ENCODE results near the gene EXPH5.
"Not testable (repeated sequence)": the region's sequence is repeated elsewhere in the genome, so short reads cannot be mapped to it uniquely, and the experiment has no call there.

The EXPH5 gene

DNA sequence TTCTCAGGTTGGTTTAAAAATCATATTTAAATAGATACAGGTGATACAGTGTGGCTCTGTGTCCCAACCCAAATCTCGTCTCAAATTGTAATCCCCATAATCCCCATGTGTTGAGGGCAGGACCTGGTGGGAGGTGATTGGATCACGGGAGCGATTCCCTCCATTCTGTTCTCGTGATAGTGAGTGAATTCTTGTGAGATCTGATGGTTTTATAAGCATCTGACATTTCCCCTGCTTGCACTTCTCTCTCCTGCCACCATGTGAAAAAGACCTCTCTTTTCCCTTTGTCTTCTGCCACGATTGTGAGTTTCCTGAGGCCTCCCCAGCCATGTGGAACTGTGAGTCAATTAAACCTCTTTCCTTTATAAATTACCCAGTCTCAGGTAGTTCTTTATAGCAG, 9.2 kb upstream of the EXPH5 start:
- not testable (repeated sequence) for DNase-seq

DNA sequence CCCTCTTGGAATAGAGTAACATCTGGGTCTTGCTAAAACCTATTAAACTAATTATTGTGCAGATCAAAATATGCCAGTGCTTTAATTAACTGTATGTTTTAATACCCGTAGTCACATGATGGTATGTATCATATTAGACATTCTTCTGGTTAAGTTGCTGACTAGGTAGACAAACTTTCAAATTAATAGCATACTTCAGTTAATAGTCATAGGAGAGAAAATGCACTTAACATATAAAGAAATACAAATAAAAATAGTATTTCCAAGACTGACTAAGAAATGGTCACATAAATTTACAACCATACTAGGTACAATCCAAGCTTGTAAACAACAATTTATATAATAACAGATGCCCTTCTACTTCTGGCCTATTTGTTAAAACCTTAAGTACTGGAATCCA, 7.6 kb upstream of the EXPH5 start:
- DNase-seq: no peak

DNA sequence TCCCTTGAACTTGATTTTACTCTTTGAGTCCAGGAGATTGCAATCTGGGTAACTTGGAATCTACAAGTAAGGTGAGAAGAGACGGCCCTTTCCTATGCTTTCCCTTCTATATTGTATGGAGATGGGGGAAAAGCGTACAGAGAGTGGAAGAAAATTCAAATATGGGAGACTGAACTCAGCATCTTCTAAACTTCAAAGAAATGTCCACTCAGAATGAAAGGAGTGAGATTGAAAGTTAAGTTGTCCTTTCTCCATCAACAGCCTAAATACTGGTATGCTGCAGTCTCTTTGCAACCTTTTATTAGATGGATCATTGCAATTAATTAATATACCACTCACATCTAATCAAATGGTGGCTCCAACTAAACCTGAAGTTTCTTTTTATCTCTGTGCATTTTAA, 6.4 kb upstream of the EXPH5 start:
- DNase-seq: no peak

DNA sequence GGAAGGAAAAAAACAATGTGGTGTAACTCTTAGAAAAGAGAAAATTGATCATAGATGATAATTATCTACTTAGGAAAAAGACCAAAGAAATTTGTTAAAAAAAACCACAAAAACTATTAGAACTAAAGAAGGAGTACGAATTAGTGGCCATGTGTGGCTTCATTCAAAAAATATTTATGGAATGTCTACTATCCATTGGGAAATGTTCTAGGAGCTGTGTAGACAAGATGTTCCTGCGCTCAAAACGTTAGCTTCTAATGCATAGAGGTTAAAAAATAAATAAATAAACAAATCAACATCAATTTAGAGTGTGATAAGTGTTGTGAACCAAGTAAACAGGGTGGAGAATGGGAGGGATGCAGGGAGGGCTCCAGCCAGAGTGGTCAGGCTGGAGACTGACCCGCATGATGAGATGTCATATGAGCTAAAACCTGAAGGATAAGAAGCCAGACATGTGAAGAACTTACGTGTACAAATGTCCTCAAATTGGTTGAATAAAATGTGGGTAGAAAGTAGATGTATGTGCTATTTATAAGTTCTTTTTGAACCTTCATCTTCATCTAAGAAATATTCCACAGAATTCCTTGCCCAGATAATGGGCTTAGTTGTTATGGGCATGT, 4.3 kb upstream of the EXPH5 start:
- no peak for DNase-seq

DNA sequence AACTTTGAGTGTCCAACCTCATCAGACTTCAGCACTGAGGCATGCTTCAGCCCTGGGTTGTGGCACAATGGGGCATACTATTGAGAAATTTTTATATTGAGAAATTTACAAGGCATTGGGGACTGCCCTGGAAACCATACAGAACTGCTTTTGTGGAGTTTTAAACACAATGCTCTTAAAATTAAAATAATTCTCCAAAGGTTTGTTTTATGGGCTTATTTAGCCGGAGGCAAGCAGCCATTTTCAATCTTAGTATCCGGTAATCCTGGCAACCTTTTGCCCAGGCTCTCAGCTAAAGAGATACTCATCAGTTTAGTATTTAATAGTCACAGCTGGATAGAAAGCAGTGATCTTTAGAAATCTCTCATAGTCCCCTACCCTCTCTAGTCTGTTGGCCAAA, 3.1 kb upstream of the EXPH5 start:
- no peak for DNase-seq

DNA sequence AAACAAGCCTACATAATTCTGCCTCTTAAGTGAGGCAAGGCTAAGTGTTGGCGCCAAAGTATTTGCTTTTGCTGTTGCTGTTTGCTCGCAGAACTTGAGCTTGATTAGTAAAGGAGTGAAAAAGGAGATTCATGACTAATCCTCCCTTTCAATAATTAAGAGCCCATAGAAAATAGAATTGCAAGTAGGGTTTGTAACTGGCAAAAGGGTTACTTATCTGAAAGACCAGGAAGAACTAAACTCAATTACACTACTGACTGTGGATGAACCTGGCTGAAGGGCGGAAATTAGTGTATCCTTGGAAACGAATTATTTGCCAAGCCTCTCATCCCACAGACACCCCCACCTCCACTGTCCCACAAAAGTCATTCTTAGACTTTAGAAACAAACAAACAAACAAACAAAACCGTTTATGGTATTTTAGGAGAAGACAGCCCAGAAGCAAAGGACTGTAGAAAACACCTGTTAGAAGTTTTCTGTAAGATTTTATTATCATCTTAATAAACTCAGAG, 411 bp upstream of the EXPH5 start:
- no peak for DNase-seq

DNA sequence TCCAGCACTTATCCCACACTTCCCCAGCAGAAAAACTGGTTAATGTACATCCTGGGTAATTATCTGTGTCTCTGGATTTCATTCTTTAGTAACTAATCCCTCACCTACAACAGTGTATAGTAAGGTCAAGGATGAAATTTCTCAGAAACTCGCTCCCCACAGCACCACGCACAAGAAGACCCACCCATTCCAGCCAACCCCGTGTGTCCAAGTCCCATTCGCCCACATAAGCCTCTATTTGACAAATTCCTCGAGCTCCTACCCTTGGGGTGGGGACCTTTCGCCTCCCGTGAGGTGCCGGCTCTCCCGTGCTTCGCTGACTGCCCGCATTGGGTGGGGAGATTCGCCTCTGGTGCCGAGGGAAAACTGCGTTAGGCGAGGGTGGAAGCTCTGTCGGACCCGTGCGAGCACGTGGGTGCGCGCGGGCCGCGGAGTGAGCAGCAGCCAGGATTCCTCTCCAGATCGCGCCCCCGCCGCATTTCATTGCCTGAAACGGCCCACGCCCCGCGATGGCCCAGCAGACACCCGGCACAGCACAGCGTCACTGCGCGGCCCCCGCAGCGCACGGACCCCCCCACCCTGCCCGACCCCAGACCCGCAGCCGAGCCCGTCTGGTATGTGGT, 866 bp downstream of the EXPH5 start:
- no peak for DNase-seq

DNA sequence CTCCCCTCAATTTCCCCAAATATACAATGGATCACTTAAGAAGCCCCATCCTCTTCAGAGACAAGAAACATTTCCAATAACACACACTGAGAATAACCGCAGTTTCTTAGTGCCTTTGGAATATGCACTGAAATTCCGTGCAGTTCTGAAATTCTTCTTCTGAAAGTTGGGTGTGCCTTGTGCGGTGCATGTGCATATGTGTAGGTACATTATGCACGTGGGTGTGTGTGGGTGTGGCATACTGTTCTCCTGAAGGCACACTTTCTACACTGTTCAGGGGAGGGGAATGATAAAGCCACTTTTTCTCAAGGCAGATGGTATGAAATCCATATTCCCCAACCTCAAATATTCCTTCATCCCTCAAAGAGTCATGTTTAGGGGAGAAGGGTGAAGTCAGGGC, 1.7 kb downstream of the EXPH5 start:
- no peak for DNase-seq

DNA sequence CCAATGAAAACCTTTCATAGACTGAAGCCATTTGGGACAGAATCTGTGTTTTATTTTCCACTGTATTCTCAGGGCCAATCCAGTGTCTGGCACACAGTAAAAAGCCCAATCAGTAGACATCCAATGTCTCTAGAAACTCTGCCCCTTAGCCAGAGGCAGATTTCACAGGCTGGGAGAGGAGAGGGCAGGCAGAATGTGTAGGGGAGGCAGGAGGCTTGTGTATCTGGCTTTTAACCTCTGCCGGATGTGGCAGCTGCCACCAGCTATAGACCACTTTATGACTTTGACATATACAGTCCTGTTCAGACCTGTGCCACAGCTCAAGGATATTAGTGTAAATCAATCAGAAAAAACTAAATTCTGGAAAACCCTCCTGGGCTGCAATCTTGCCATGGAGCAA, 4.4 kb downstream of the EXPH5 start:
- no peak for DNase-seq

DNA sequence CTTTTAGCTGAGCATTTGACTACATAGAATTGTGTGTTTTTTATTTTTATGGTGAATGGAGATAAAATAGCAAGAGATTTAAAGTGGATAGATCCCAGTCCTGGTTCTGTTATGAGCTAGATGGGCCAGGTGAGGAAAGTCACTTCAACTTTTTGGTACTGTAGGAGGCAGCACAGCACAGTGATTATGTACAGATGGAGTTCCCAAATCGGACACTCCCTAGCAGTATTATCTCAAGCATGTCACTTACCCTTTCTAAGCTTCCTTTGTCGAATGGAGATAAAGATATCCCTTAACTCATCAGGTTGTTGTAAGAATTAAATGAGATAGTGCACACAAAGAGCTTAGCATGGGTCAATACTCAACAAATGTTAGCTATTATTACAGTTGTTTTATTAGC, 5.3 kb downstream of the EXPH5 start:
- no peak for DNase-seq

DNA sequence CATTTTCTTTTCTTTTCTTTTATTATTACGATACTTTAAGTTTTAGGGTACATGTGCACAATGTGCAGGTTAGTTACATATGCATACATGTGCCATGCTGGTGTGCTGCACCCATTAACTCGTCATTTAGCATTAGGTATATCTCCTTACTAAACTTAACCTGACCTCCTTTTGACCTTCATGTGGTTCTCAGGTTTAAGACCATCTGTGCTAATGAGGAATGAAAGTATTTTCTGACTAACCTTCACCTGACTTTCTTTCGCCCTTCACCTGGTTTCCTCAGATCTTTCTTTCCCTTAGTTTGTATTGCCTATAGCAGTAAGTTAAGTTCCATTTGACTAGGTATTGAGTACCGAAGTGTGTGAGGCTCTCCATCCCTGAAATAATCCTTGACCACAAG, 6.5 kb downstream of the EXPH5 start:
- no peak for DNase-seq

DNA sequence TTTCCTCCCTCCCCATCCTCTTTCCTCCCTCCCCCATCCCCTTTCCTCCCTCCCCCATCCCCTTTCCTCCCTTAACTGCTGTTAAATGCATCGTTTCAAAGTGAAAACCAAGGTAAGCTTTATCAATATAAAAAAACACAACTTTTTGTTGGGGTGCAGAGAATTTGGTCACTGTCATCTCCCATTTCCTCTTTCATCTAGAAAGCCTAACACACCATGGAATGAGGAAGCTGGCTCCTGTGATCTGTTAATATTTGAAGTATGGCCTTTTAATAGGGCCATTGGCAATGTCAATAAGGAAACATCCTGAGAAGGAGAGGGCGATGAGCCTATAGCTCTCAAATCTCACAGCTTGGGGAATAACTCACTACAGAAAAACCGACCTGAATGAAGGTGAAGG, 7.0 kb downstream of the EXPH5 start:
- DNase-seq: no peak

DNA sequence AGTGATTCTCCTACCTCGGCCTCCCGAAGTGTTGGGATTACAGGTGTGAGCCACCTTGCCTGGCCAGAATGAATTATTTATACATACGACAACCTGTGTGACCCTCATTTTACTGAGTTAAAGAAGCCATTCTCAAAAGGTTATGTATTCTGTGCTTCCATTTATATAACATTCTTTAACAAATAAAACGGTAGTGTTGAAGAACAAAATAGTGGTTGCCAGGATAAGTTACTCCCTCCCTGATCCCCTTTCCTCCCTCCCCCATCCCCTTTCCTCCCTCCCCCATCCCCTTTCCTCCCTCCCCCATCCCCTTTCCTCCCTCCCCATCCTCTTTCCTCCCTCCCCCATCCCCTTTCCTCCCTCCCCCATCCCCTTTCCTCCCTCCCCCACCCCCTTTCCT, 7.4 kb downstream of the EXPH5 start:
- not testable (repeated sequence) for DNase-seq

DNA sequence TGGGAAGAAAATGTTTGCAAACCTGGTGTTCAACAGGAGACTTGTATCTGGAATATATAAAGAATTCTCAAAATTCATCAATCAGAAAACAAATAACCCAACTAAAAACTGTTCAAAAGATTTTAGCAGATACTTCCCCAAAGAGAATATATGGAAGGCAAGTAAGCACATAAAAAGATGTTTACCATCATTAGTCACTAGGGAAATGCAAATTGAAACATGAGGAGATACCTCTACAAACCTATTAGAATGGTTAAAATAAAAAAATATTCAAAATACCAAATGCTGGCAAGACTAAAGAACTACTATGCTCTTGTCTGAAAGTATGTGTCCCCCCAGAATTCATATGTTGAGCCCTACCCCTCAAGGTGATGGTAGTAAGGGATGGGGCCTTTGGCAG, 8.6 kb downstream of the EXPH5 start:
- no peak for DNase-seq

DNA sequence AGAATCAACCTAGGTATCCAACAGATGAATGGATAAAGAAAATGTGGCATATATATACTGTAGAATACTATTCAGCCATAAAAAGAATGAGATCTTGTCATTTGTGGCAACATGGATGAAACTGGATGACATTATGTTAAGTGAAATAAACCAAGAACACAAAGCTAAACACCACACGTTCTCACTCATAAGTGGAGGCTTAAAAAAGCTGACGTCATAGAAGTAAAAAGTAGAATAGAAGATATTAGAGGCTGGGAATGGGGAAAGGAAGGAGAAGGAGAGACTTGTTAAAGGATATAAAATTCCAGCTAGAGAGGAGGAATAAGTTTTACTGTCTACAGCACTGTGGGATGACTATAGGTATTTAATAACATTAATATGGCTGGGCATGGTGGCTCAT, 12.9 kb downstream of the EXPH5 start:
- no peak for DNase-seq

DNA sequence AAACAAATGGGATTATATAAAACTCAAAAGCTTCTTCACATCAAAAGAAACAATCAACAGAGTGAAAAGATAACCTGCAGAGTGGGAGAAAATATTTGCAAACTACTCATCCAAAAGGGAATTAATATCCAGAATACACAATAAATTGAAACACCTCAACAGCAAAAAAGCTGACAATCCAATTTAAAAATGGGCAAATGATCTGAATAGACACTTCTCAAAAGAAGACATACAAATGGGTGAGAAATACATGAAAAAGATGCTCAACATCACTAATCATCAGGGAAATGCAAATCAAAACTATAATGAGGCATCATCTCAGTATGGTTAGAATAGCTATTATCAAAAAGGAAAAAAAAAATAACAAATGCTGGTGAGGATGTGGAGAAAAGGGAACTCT, 13.5 kb downstream of the EXPH5 start:
- no peak for DNase-seq

DNA sequence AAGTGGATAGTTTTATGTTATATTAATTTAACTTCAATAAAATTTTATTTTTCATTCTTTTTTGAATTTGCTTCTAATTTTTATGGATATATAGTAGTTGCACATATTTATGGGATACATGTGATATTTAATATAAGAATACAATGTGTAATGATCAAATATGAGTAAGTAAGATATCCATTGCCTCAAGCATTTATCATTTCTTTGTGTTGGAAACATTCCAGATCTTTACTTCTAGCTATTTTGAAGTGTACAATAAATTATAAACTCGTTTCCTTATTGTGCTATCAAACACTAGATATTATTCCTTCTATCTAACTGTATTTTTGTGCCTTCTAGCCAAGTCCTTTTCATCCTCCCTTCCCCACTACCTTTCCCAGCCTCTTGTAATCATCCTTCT, 17.0 kb downstream of the EXPH5 start:
- no peak for DNase-seq

DNA sequence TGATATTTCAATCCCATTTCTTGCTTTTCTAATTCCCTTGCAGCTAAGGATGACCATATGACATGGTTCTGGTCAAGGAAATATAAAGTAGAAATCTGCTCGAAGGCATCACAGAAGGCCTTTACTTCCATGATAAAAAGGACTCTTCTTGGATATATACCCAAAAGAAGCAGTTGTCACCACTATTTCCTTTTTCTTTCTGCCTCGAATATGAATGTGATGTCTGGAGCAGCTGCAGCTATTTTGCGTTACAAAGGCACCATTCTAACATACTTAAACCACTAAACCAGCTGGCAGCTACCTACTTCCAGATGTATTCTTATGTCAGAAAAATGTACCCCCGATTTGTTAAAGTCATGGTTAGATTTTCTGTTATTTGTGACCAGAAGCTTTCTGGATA, 18.9 kb downstream of the EXPH5 start:
- no peak for DNase-seq

DNA sequence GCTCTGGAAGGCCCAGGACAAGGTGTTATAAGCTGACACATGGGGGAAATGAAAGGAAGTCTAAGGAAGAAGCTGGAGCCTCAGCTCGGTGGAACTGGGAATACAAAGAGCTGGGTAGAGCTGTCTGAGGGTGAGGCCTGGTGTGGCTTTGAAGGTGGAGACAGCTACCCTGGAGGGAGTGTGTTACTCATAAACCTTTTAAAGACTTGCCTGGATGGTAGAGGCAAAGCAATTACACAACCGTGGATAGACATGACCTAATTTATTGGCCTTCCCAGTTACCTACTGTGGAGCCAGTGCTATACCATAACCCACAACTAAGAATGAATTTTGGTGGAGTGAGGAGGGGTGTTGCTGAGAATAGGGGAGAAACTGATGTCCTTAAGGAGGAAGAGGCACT, 22.6 kb downstream of the EXPH5 start:
- peak; percentile 20 for DNase-seq

DNA sequence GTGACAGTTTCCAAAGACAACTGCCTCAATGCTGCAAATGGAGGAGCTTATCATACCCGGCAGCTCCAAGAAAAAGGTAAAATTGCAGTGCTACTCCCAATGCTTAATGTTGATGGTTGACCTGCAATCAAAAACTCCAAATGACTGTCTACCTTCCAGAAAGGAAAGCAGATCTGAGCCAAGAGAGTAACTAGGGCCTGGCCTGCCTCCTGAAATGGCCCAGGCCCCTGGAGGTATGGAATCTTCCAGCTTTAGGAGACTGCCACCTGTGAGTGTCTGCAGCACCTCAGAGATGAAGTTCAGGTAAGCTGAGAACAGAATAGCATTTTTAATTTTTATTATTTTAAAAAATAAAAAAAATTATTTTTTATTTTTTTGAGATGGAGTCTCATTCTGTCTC, 23.7 kb downstream of the EXPH5 start:
- DNase-seq: no peak

DNA sequence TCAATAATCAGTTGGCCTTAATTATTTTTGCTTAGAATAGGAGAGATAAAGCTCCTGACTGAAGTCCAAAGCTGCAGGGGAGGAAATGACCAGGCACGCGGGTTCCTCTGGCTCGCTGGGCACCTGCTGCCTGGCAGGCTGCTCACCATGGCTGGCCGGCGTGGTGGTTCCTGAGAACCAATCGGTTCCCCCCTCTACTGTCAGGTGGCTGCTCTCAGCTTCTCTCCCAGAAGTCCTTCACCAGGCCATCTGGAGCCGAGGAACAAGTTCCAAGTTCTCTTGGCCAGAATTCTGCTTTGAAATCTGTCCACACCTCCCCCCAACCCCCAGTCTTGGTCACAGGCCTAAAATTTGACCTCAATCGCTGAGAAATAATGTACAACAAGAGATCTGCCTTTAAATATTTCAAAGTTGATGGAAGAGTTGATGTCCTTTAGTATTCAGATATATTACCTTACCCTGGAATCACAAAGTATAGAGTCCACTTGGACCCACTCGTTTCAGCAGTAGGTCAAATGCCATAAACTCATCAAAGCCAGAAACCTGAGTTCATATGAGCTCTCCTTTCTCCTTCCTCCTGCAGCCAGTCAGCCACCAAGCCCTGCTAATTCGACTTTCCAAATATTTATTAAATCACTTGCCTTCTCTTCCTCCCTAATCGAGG, 25.2 kb downstream of the EXPH5 start:
- no peak for DNase-seq

DNA sequence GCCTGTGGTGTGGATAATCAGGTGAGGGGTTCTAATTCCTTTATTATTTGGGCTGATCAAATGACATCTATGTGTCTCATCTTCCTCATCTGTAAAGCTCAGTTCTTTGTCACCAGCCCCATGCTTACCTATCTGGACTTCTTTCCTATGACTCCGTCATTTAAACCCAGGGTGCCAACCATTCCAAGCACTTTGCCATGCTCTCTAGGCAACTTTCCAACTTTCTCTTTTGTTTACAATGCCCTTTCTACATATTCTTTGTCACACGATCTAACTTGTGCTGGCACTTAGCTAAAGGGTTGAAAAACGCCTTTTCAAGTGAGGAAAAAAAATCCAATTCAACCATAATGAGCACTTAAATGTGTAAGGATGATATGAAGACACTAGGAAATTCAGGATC, 27.9 kb downstream of the EXPH5 start:
- no peak for DNase-seq

DNA sequence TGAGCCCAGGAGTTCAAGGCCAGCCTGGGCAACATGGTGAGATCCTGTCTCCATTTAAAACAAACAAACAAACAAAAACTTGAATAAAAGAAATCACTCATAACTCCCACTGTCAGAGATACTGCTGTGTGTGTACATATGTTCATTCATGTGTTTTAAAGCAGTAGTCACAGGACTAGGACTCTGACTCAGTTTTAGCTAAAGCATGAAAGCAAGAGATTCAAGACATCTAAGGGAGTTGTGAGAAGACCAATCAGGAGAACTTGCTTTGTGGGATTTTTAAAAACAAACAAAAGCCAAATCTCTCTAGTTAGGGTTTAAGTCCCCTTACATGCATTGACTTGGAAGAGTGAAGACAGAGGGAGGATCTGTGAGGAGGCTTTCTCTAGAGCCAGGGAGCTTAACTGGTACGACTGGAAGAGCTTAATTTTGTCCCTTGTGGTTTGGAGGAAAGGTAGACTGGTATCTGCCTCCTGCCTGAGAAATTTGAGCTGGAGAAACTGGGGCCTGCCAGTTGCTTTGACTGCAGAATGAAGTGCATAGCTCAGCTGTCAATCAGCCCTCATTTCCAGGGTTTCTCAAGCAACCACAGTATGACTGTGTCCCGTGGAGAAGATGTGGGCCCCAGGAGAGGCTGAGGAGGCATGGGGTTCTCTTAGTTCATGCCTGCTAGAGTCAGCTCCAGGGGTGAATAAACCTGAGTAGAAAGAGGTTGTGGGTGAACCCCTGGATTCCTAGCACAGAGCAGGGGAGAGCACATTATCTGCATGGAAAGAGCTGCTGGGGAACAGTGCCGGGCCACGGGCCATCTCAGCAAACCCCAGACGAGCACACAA, 30.6 kb downstream of the EXPH5 start:
- peak; percentile 24 for DNase-seq

DNA sequence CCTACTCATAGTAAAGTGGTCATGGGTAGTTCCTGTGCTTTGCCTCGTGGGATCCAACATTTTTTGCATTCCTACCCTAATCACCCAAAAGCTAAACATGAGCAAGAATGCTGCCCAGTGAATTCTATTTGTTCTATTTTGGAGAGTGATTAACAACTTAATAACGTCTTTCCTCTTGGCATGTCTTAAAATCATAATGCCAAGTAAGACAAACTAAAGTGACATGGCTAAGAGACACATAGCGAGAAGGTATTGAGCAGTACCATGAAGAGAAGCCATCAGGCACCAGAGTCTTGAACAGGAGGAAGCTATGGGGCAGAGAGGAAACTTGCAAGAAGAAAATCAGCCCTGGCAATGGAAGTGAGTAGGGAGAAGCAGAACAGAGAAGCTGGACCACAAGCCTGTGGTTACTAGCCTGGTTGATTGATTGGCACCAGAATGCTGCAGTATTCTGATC, 32.0 kb downstream of the EXPH5 start:
- peak; percentile 42 for DNase-seq
